Activated T-helper 9 cell treated with anti-CD3 and anti-CD28 coated beads, Interleukin-2, amount 50 U/mL, for 16 hours (primary cell): ENCODE data around the gene CACNA2D4.

Source experiments
- DNase-seq: peaks from one replicate; pipeline ENCODE4 v3.0.0-alpha.2; 2020; ENCODE audit warnings: low read depth

The CACNA2D4 gene

DNA sequence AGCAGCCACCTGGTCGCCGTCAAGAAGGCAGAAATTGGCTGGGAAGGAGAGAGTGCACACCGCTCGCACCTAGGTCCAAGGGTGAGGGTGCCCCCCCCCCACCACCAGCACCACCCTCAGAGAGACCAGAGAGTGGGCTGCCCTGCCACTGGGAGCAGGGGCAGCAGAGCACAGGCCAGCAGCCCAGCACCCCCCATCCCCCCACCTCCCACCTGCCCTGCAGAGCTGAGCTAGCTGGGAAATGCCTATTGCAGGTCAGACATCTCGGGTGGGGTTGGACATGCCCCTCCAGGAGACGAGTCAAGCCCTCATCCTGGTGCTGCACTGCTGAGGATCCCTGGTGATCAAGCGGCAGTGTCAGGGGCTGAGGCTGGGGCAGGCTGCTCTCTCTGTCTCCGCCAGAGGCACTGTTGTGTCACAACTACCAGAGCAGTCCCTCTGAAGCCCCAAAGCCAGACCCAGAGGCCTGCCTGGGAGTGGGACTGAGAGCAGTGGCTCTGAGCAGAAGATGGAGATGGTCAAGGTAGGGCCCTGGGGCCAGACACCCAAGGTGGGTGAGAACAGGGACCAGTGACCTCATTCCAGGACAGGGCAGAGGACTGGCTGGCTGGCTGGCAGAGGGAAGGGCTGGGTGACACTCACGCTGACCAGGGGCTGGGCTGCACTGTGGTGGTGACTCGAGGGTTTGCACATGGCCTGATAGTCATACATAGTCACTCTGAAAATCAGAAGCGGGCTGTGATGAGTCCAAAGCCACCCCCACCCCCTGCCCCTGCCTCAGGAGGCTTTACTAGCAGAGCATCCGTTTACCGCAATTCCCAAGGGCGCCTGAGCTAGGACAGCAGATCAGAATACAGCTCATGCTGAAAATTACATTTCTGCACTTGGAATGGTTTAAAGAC is 117.8 kb downstream of the CACNA2D4 start:
- no peak for DNase-seq

GRCh38 chr12:1799882-1800400 is 118.5 kb downstream of the CACNA2D4 start:
- DNase-seq = no peak

DNA sequence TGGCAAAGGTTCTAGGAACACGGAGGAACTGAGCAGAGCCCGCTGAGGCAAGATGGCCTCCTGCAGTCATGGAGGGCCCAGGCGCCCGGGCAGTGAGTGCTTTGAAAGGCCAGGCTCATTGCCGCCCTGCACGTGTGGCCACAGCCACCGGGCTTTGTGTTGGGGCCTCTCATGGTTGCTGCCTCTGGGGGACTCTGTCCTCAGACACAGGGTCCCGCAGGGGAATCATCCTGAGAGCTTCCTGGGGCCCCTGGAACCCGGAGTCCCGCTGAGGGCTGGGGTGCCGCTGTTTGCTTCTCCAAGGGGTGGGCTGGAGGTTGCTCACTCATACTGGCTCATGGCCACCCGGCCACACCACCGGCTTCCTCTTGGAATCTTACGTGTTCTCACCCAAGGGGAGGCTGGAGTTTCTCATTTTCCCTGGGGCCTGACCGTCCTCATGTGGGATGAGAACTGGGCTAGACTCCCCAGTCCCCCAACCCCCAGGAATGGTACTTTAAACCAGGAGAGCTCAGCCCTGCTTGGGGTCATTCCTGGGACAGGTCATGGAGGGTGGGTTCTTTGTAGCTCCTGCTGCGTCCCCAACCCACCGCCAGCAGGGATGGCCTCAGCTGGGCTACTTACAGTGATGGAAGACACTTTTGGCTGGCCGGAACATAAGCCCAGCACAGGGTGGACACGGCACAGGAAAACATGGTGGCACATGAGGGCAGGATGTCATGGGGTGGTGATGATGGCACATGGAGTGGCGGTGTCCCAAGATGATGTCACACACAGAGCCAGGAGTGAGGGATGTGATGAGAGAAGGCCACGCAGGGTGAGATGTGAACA is 119.2 kb downstream of the CACNA2D4 start:
- DNase-seq = no peak

DNA sequence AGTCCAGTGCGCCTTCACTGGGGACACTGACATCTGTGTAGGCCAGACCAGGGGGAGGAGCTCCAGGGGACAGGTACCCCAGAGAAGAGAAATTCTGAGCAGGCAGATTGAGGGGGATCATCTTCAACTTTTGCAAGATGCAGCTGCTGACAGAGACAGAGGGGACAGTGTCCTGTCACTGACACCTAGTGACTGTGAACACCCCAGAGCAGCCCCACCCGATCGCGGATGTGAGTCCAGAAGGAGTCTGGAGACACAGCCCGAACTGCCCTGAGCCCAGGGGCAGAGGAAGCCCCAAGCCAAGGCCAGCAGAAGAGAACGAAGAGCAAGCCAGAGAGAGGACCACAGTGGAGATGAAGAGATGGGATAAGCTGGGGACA is 119.8 kb downstream of the CACNA2D4 start:
- no peak for DNase-seq

DNA sequence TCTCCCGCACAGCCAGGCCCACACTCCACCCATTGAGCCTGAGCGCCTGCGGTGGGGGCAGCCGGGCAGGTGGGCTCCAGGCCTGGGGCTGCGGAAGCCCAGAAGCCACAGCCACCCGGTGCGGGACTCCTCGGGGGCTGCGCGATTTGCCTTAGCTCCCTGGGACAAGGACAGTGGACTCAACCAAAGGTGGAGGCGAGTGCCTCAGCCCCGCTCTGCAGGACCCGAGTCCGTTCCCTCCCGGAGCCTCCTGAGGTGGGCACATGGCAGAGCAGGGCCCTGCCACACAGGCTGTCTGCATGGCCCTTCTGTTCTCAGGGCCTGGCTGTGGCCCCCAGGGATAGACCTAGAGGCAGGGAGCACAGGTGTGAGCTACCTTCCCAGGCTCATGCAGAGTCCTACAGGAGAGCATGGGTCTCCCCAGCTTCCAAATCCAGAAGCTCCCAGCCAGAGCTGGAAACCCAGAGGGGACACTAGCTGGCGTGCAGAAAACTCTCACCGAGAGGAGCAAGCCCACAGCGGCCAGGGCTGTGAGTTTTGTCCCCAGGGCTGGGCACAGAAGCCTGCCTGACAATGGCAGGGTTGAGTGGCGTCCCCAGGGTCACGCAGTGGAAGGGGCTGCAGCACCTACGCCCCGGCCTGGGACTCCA is 120.3 kb downstream of the CACNA2D4 start:
- no peak for DNase-seq

DNA sequence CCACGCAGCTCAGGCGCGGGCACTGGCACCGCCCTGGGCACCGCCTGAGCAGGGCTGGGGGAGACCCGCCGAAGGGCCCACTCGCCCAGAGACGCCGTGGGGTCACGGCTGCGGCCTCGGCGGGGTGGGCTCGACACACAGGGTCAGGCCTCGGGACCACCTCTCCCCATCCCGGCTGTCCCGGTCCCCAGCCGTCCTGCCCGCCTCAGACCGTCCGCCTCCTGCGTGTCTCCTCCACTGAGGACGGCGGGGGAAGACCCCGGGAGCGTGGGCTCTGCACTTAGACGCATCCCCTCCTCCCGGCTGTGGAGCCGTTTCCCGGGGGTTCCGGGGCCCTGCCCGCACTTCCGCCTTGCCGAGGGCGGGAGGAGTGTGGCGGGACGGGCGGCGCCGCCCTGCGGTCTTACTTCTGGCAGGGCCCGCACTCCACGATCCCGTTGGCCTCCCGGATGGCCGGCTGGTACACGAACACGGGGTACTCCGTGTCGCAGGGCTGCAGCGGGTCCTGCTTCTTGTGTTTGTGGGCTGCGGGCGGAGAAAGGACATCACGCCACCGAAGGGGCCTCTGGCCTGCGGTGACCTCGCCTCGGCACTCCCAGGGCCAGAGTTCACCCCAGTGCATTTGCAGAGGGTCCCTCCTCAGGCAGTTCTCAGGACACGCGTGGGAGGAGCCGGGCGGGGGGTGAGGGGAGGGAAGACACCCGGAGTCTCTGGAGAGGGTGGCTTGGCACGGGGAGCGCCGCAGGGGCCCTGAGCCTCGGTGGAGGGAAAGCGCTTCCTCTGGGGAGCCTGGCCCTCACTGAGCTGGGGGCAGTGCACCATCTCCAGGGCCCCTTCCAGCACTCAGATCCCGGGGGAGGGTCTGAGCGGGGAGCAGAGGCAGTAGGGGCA is 121.2 kb downstream of the CACNA2D4 start:
- DNase-seq = peak; percentile 53

DNA sequence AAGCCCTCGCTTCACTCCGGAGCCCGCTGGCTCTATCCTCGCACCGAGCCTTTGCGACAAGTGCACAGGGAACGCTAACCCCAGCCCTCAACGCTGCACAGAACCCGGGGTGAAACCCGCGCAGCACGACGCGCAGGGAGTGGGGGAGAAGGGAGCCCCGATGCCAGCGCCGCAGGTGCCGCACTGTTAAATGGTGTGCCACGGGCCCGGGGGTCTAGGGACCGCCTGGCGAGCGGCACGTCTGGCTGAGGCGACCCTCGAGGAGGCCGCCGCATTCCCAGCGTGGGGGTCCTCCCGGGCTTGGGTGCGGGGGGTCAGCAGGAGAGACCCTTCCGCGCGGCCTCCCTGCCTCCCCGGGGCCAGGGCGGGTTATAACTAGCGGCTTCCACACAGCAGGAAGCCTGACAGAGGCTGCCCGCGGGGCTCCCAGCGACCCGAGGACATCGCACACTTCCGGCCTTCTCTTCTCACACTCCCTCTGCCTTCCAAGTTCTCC is 121.9 kb downstream of the CACNA2D4 start:
- peak; percentile 37 for DNase-seq

DNA sequence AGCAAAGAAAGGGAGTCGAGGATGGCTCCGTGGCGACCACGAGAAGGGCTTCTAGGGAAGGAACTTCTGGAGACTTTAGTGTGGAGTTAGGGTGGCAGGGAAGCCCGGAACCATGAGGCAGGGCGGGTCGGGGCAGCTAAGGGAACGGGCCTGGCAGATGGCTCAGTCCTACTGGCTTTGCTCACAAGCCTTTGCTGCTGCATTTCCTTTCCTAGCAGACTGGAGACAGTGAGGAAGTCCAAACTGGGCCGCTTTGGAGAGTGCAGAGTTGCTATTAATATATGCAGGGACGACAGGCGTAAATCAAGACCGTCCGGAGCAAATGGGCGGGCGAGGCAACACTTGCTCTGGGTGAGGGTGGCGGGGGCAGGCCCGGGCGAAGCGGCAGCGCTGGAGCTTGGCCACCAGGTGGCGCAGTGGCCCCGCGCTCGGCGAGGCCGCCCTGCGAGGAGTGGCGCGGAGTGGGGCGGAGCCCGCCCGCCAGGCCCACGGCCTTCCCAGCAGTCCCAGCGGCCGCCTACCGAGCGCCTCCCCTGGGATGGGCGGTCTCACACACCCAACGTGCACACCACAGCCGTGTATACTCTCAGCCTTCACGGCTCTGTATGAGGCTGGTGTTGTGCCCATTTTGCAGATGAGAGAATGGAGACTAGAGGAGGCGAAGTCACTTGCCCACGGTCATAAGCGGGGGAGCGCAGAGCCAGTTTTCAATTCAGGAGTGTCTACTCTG is 122.5 kb downstream of the CACNA2D4 start:
- DNase-seq = peak; percentile 93

GRCh38 chr12:1795221-1795784 is 123.1 kb downstream of the CACNA2D4 start:
- no peak for DNase-seq

DNA sequence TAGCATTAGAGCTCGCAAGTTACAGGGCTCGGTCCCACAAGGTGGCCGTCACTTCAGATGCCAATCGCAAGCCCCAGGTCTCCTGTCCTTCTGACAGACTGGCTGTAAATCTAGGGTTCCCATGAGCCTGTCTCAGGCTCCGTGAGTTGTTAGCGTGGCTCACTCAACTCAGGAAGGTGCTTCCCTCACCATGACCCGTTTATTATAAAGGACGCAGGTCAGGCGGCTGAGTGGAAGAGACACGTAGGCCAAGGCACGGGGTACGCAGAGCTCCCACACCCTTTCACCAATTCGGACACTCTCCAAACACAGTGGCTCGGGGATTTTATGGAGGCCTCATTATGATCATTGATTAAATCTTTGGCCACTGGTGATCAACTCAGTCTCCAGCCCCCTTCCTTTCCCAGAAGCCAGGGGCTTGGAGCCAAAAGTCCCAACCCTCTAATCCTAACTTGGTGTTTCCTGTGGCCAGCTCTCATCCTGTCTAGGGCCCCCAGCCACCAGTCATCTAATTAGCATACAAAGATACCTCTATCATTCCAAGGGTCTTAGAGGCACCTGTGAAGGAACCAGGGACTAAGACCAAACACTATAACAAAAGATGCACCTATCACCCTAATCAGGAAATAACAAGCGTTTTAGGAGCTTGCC is 123.9 kb downstream of the CACNA2D4 start:
- no peak for DNase-seq

GRCh38 chr12:1793426-1794210 is 124.8 kb downstream of the CACNA2D4 start:
- no peak for DNase-seq

- no peak for DNase-seq
Measured at GRCh38 chr12:1792406-1792805, 126.0 kb downstream of the CACNA2D4 start.

DNA sequence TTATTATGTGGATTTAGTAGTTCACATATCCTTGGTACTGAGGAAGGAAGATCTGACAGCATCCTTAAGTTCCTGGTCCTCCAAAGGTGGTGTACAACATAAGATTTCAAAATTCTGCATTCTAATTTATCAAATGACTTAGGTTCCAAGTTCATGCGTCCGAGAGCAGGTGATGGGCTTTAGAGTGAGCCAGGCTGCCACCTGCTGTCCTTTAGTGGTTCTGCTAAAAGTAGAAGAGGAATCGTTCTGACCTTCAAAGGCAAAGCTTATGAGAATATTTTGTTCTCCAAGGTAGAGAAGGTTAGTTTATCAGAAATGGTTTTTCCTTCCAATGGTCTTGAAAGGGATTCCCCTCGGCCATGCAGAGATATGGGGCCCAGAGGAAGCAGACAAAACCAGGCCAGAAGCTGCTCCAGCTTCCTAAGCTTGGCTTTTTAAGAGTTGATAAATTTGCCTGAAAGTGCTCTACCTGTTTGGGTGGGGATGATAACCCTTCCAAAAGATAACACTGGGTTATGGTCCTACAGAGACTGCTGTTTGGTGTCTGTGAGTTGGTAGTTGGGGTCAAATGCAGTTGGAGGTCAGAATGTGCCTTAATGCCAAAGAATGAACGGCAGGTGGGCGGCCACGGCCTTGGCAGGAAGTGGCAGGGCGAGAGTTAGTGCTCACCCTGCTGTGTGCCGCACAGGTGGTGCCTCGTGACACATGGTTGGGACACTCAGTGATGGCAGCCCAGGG is 127.2 kb downstream of the CACNA2D4 start:
- DNase-seq = no peak

- DNase-seq = no peak
Measured at GRCh38 chr12:1790444-1790843, 128.0 kb downstream of the CACNA2D4 start.

GRCh38 chr12:1787714-1788113 is 130.7 kb downstream of the CACNA2D4 start:
- no peak for DNase-seq

GRCh38 chr12:1782215-1782614 is 136.2 kb downstream of the CACNA2D4 start:
- no peak for DNase-seq

- DNase-seq = no peak
Measured at GRCh38 chr12:1781772-1782171, 136.7 kb downstream of the CACNA2D4 start.

DNA sequence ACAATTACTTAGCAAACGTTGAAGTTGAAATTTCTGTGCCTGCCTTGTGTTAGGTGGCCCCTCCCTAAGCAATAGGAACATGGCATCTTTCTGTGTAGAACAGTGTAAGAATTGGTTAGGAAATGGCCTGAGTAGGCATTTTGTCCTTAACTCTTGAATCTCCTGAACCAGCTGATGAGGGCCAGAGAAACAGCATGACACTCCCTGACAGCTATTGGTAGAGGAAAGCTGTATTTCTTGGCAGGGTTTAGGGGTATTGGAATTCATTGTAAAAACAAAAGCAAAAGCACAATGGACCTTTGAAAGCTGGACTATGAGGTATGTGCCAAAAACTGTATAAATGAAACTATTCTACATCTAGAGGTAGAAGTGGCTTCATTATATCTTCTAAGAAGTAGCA is 138.7 kb downstream of the CACNA2D4 start:
- DNase-seq = no peak
